DOHH2 (cell line): ENCODE results near the gene EIF5A2.

Experiments
- EZH2phosphoT487 ChIP-seq: fragments of 200-600 bp; sonication (generic); IDR thresholded peaks from 2 replicates; pipeline ENCODE4 v1.6.1; 2017; ENCODE audit warnings: borderline replicate concordance, mild to moderate bottlenecking, antibody characterized with exemption, low read length, moderate library complexity, mixed read lengths
- TF ChIP-seq, protein P1 (sequence below): fragments of 200-600 bp; sonication (generic); IDR thresholded peaks from one replicate; pipeline ENCODE4 v1.5.1; 2014; ENCODE audit warnings: antibody characterized with exemption, mild to moderate bottlenecking, low read depth, low read length; ENCODE audit not compliant: poor library complexity, severe bottlenecking

DNA sequence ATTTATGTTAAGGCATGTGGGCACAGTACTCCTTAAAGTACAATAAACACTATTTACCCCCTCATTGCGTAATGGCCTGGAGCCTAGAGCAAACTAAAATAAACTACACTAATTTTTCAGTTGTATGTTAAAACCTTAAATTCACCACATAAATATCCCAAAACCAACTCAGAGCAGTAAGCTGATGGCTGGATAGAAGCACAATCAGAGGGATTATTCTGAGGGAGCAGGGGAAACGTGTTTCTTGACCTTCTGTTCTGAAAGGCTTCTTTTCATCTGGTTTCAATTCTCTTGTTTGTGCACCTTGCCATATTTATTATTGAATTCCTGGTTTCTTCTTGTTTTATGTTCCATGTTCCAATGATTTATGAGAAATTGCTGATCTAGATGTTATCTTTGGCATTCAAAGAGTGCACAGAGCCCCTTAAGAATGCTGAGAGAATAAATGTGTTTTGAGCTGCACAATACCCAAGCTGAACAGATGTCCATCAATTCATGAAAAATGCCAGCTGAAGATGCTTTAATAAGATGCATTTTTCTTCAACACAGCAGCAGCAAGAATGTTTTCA, 68.1 kb downstream of the EIF5A2 start:
- TF ChIP-seq, protein P1, sequence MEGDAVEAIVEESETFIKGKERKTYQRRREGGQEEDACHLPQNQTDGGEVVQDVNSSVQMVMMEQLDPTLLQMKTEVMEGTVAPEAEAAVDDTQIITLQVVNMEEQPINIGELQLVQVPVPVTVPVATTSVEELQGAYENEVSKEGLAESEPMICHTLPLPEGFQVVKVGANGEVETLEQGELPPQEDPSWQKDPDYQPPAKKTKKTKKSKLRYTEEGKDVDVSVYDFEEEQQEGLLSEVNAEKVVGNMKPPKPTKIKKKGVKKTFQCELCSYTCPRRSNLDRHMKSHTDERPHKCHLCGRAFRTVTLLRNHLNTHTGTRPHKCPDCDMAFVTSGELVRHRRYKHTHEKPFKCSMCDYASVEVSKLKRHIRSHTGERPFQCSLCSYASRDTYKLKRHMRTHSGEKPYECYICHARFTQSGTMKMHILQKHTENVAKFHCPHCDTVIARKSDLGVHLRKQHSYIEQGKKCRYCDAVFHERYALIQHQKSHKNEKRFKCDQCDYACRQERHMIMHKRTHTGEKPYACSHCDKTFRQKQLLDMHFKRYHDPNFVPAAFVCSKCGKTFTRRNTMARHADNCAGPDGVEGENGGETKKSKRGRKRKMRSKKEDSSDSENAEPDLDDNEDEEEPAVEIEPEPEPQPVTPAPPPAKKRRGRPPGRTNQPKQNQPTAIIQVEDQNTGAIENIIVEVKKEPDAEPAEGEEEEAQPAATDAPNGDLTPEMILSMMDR, result no peak
- TF ChIP-seq EZH2phosphoT487, result no peak
